SIG-M5 treated with dmso at 0.1 percent for 504 hours (cell line): Measurements from ENCODE around the gene SLC38A4.
"Not testable (repeated sequence)": the region's sequence is repeated elsewhere in the genome, so short reads cannot be mapped to it uniquely, and the experiment has no call there.

Experiments used
- DNase-seq: peaks from one replicate; lab custom pipeline; 2025; ENCODE audit not compliant: unreplicated experiment; lab: John Stamatoyannopoulos, UW

SLC38A4 gene, protein sequence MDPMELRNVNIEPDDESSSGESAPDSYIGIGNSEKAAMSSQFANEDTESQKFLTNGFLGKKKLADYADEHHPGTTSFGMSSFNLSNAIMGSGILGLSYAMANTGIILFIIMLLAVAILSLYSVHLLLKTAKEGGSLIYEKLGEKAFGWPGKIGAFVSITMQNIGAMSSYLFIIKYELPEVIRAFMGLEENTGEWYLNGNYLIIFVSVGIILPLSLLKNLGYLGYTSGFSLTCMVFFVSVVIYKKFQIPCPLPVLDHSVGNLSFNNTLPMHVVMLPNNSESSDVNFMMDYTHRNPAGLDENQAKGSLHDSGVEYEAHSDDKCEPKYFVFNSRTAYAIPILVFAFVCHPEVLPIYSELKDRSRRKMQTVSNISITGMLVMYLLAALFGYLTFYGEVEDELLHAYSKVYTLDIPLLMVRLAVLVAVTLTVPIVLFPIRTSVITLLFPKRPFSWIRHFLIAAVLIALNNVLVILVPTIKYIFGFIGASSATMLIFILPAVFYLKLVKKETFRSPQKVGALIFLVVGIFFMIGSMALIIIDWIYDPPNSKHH

DNA sequence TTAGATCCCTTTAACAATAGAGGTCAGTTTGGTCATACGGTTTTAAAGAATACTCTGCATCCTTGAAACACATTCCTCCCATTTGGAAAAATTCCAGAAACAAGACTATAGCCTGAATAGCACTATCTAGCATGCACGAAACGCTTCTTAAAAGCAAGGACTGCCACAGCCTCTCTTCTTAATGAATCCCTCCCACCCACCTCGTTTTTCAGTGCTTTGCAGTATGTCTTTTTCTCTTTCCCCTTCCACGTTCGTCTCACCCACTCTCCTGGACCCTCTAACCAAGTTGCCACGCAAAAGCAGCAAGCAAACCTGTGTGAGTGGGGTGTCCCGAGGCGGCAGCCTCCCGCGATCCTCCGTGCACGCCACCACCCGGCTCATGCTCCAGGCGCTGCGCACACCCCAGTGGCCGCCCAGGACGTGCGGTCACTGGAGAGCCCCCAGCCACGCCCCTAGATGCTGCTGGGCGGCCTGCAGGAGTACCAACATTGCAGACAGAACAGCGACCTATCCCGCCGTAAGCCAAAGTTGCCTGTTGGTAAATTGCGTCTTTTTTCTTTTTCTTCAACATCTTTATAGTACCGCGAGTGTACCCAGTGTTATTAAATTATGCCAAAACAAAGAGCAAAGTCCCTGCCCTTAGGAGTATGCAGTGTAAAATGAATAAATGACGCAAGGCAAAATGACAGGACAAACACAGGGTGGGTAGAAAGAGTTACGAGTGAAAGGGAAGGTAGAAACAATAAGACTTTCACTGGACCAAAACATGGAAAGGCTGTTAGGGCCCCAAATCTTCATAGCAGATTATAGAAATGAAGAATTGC, at the start of gene SLC38A4:
TSS of gene SLC38A4 (minus strand) at position 407 of the 824 bp plus-strand sequence. CDS start 32,926 bp downstream, outside the sequence.
- no peak for DNase-seq

DNA sequence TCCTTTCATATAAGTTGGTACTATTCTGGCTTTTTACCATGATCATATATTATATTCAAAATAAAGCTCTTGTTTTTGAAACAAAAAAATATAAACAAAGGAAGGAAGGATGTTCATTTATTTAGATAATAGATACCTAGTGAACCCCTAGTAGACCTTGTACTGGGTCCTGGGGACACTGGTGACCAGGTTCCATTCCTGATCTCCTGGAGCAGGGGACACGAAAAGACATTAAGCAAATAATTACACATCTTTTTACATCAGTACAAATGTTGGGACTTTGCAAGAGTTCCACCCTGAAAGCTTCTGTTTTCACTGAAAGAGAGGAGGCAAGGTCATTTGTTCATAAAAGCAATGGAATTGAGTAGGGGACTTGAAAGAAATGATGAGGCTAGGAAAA, 49.3 kb upstream of the SLC38A4 start:
- no peak for DNase-seq

DNA sequence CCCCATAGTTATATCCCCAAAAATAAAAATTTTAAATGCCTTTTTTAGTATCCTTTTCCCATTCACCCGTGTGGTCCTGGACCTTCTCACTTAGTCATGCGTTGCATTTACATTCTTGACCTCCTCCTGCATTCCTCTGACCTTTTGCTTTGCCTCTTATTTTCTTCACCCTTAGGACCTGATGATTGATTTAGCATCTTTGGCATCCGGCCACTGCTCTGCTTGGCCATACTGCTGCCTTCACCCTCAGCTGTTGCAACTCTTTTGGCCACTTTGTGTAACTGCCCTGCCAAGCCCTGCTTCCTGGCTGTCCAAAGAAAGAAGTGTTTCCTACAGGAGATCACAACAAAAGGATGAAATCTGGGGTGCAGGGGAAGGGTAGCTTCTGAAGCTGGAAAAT, 48.8 kb upstream of the SLC38A4 start:
- DNase-seq = no peak

DNA sequence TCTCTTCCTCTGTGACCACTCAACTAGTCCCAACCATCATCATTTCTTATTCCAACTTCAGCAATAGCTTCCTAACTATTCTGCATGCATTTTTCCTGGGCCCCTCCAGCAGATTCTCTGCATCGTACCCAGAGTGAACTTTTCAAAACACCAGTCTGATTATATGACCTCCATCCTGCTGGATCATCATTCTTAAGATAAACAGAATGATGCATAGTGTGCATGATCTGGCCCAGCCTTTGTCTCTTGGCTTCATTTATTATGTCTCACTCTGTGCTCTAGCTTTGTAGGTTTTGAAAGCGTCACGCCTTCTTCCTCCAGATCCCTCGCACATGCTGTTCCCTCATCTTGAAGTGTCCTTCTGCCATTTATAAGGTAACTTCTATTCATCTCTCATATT, 46.3 kb upstream of the SLC38A4 start:
- no peak for DNase-seq

DNA sequence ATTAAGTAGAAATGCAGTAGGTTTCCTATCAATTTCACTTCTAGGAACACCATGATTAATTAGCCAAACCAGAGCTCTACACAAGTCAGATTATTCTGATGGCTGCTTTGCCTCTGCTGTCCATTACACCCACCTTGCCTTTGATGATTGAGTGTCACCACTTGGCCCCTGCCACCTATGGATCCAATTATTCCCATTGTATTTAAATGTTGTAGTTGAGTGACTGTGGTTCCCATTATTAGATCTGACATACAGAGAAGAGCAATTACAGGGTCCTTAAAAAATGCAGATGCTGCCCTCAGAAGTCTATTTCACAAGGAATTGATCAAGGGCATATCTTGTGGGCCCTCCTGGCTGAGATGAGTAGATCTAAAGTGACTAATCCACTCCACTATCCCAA, 39.5 kb upstream of the SLC38A4 start:
- DNase-seq = no peak

DNA sequence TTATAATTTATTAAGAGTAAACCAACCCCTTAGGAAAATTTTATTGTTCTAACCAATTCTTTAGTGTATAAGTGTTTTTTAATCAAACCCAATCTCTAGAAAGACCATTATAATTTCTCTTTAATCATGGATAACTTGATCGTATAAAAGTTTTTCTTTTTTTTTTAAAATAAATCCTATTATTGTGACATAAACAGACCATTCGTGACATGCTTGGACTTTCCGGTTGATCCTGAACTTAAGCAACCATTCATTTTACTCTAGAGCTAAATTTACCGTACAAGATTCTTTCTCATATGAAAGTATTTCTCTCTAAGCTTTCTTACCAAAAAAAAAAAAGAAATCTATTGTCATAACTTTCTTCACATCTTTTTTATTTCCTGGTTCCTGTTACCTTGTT, 32.6 kb upstream of the SLC38A4 start:
- no peak for DNase-seq

DNA sequence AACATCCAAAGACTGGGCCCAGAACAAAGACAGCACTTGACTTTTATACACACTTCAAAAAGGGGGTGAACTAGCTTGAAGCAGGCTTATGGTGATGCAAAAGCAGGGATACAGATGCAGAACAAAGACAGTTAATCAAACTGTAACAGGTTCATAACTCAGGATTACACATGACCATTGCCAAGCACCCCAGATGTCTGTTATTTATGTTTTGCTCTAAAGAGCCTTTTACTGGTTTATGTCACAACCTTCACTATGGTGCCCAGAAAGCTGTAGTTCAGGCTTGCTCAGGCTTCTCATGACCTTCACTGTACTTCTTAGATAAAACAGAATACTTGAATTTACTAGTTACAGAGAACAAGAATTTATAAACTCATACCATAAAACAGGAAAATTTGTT, 31.7 kb upstream of the SLC38A4 start:
- no peak for DNase-seq

DNA sequence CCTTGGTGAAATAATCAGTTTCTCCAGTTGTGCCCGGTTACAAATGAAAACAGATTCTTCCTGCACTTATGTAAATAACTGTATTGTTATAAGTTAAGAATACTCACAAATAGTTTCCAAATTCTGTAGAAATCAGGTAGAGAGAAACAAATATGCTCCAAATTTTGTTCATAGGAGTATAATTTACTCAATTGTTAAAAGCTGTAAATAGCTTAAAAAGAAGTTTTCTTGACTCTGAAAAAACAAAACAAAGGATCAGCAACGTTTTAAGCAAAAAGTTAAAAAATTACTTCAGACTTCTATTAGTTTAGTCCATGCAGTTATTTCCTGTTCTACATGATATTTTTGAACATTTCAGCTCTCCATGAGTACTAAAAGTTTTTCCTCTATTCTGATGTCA, 30.0 kb upstream of the SLC38A4 start:
- DNase-seq = no peak

DNA sequence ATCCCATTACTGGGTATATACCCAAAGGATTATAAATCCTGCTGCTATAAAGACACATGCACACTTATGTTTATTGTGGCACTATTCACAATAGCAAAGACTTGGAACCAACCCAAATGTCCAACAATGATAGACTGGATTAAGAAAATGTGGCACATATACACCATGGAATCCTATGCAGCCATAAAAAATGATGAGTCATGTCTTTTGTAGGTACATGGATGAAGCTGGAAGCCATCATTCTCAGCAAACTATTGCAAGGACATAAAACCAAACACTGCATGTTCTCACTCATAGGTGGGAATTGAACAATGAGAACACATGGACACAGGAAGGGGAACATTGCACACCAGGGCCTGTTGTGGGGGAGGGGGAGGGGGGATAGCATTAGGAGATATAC, 28.4 kb upstream of the SLC38A4 start:
- not testable (repeated sequence) for DNase-seq

DNA sequence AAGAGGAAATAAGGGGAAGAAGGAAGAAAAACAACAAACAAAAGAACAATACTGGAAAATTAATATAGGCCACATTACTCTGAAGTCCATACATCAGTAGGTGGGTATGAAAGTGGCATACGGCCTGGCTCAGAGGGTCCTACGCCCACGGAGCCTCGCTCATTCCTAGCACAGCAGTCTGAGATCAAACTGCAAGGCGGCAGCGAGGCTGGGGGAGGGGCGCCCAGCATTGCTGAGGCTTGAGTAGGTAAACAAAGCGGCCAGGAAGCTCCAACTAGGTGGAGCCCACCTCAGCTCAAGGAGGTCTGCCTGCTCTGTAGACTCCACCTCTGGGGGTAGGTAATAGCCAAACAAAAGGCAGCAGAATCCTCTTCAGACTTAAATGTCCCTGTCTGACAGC, 23.0 kb upstream of the SLC38A4 start:
- DNase-seq = not testable (repeated sequence)

DNA sequence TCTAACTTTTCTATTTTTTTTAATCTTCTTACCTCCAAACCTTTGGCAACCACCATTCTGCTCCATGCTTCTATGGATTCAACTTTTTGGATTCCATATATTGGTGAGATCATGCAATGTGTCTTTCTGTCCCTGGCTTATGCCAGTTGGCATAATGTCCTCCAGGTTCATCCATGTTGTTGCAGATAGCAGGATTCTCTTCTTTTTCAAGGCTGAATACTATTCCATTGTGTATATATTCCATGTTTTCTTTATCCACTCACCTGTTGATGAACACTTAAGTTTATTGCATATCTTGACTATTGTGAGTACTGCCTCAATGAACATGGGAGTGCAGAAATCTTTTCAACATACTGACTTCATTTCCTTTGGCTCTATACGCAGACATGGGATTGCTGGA, 21.2 kb upstream of the SLC38A4 start:
- no peak for DNase-seq

DNA sequence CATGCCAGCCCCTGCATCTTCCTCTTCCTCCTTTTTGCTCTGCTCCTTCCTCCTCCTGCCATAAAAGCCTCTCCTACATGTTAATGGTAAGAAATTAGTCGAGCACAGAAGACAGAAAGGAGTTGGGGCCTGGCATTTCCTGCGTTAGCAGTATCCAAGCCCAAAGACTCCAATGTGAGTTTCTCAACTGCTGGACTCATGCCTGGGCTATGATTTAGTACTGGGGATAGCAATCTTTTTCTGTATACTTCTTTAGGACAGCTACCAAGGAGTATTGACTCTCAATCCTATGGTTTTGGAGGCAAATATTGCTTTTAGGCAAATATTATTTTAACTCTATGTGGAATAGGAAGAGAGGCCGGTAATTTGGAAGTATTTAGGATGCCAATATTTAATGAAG, 18.0 kb upstream of the SLC38A4 start:
- no peak for DNase-seq

DNA sequence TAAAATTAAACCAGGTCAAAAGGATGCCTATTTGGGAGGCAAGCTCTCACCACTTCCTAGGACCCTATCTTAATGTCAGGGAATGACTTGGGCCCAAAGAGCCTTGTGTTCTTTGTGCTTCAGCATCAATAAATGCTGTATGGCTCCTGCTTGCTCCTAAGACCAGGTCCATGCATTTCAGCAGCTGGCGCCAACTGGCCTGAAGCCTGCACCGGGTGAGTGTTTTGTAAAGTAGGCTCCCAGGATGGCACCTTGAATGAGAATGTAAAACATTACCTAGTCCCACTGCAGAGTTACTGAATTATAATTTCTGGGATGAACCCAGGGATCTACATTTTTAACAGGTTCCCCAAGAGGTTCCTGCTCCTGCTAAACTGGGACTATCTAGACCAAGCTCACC, 16.1 kb upstream of the SLC38A4 start:
- DNase-seq = no peak

DNA sequence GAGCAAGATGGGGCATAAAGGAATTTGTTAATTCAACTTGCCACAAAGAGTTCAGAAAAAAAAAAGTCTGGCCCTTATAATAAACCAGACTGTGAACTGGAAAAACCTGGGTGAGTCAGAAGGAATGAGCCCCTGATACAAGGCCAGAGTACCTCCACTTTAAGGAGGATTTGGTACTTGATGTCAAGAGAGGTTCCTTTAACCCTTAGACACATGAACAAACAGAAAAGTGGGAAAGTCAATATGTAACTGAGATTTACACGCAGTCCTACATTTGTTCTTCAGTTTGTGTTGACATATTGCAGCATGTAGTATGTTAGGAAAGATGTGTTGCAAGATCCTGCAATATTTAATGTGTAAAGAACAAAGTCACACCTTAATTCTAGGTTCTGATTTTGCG, 14.2 kb upstream of the SLC38A4 start:
- no peak for DNase-seq

DNA sequence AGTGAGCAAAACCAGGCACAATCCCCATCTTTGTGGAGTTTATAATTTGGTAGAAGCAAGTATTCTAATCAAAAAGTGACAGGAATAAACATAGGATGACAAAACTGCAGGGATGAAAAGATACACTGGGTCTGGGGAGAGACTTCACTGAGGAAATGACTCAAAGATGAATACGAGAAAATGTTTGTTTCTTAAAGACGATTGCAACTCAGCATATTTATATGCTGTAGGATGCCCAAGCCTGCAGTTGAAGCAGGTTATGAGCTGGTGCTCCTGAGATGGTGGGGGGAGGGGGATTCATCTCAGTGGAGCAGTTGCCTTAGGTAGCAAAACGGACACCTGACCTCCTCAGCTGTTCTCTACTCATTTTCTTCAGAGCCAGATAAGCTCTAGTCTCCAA, 13.4 kb upstream of the SLC38A4 start:
- no peak for DNase-seq

DNA sequence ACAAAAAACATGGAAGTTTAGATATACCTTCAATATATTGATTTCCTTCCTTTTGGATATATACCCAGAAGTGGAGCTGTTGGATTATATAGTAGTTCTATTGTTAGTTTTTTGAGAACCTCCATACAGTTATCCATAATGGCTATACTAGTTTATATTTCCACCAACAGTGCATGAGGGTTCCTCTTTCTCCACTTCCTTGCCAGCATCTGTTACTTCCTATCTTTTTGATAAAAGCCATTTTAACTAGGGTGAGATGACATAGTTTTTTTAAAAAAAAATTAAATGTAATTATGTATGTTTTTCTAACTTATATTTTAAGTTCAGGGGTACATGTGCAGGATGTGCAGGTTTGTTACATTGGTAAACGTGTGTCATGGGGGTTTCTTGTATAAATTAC, 10.0 kb upstream of the SLC38A4 start:
- no peak for DNase-seq

DNA sequence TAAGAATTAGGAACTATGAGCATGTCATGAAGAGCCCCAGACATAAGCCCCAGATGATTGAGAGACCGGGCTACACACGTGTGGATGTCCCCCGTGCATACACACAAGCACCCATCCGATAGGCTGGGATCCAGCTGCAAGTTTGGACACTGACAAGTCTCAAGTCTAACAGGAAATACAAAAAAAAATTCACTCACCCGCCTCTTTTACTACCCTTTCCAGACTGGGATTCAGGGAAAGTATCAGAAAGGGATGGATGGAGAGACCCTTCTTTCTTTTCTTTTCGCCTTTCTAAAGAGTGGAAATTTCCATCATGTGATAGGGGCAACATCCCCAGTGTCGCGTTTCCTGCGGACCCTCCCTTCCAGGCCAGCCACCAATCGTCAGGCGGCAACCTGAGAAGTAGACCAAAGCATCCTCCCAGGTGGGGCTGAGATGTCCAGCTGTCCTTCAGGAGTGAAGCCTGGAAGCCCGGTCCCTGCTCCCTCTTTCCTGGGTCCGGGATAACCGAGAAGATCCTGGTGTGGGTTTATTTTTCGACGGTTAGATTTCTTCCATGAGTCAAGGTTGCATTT, 6.4 kb upstream of the SLC38A4 start:
- DNase-seq = no peak

DNA sequence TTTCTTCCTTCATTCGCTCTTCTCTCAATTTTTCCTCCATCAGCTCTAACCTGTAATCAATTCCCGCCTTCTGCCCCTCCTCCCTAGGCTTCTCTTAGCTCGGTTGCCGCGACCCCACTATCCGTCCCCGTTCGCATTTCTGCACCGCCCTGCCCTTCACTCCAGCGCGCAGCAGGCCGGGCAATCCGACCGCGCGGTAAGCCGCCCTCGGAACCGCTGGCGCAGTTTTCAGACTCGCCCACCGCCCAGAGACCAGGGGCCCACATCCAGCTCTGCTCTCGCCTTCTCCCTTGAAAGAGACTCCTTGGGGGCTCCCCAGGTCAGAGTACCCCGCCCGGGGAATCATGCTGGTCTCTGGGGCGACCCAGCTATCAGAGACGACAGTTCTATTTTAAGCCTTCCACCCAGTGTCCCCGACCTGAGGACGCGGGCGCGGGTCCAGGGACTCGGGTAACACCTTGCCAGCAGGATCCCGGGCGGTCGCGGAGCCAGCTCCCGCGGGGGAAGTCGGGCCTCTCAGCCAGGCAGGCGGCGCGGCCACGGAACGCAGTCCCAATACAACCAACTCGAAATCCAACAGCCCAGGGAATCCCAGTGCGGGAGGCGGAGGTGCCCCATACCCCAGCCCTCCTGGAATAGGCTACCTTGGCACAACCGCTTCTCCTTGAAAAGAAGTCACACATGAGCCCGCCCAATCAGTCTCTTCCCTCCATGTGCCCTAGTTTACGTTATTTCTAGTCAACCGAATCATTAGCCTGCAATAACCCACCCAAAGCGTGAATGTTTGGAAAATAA, 5.7 kb upstream of the SLC38A4 start:
- DNase-seq = no peak

DNA sequence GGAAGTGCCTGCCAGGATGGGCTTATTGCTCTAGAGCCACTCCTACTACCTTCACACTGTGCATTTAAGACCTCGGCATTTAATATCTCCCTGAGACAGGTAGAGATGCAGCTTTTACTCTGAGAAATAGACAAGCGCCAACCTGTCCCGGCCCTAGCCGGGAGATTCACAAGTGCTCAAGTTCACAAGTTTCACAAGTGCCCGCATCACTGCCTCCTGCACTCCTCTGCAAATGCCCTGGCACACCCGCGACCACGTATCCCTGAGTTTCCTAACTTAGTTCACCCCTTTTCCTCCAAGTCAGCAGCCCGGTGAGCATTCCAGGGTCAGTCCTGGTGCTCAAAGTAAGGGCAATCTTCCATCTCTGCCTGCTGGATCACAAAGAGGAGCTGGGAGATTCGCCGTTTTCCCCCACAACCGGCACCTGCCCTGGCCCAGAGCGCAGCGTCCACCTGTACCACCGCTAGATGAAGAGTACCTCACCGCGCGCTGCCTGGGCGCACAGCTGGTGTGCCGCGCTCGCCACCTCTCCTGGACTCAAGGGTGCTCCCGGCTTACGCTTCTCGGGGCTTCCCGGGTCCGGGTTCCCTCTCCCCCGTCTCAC, 5.0 kb upstream of the SLC38A4 start:
- no peak for DNase-seq

DNA sequence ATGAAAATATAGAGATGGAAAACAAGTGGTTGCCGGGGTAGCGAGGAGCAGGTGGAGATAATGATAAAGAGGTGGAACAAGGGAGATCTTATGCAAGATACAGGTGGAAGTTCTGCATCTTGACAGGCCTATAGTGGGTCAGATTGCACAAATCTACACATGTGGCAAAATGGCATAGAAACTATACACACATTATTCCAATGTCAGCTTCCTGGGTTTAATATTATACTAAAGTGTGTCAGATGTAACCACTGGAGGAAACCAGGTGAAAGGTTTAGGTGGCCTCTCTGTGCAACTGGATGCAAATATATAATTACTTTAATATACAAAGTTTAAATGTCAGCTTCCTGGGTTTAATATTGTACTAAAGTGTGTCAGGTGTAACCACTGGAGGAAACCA, 1.1 kb downstream of the SLC38A4 start:
- DNase-seq = no peak

DNA sequence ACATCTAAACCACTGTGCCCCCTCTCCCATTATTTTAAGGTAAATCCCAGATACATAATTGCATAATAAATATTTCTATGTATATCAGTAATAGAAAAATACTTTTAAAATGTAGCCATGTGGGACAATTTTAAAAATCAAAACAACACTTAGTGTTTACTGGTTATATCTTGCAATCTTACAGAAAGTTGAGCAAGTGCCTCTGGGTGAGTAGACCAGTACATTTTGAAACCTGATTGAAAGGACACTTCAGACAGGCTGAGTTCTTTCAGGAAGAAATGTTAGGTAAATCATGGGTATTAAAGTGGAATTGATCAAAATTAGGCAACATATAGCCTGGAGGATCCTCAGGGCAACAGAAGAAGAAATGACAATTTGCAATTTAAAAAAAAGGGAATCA, 7.2 kb downstream of the SLC38A4 start:
- DNase-seq = no peak
